ENCODE data around the gene MGAT5. TPM values are rescaled to one million over a fixed set of nuclear protein-coding genes. Genes with fewer than 3 reads are reported as not detected.

Gene MGAT5
- total RNA-seq, 1 experiment from 2014 or later, result 34.0 TPM

- RAD21 ChIA-PET (ENCODE audit: low non-redundant PET in 1 of 2, low total read pairs in 2 of 2, uncharacterized antibody in 2 of 2, unreplicated experiment in 2 of 2), result no interaction called here
- no peaks in the 10 kb centered on the region for H4K20me1 ChIP-seq (ENCODE audit: insufficient read depth)
- CTCF ChIA-PET, result no interaction called here
- no peak for ATAC-seq
- H3K4me3 ChIP-seq (replicated peaks in 1 of 2; ENCODE audit: low read depth in 1 of 2, low read length in 2 of 2), result no peak overlapping the region
- no peaks in the 10 kb centered on the region for H3K36me3 ChIP-seq (ENCODE audit: control insufficient read depth in 1 of 2, insufficient read depth in 2 of 2, low read length in 2 of 2)
- no peak overlapping the region for H3K4me2 ChIP-seq (ENCODE audit: low read length)
- TF ChIP-seq CBX3 (IDR thresholded peaks at IDR 0.05; ENCODE audit: low read depth) (no peak), POLR2A (IDR thresholded peaks at IDR 0.05; ENCODE audit: borderline replicate concordance, extremely low read depth, insufficient read depth, insufficient read length) (no peak), SIN3A (IDR thresholded peaks at IDR 0.05; ENCODE audit: low read depth) (no peak), ZBTB33 (IDR thresholded peaks at IDR 0.05; ENCODE audit: extremely low read depth, insufficient replicate concordance, low read length) (no peak), ZNF274 (IDR thresholded peaks at IDR 0.05; ENCODE audit: low read depth, low read length) (no peak), CEBPB (IDR thresholded peaks at IDR 0.05; ENCODE audit: low read depth) (no peak), EZH2 (IDR thresholded peaks at IDR 0.05) (no peak), EGR1 (IDR thresholded peaks at IDR 0.05; ENCODE audit: low read depth) (no peak), SRF (IDR thresholded peaks at IDR 0.05; ENCODE audit: low read depth) (no peak), FOSL1 (IDR thresholded peaks at IDR 0.05; ENCODE audit: low read depth) (no peak), CTCF (IDR thresholded peaks at IDR 0.05 in 2 of 3, conservative IDR thresholded peaks at IDR 0.05 in 1 of 3; ENCODE audit: borderline replicate concordance in 1 of 3, insufficient read depth in 1 of 3, low read depth in 2 of 3, low read length in 2 of 3) (no peak), JUND (IDR thresholded peaks at IDR 0.05) (no peak), TCF7L2 (IDR thresholded peaks at IDR 0.05; ENCODE audit: borderline replicate concordance, extremely low read depth, insufficient read depth, insufficient read length) (no peak), ELF1 (IDR thresholded peaks at IDR 0.05; ENCODE audit: borderline replicate concordance, low read depth) (no peak), ZFX (IDR thresholded peaks at IDR 0.05) (no peak), YY1 (IDR thresholded peaks at IDR 0.05; ENCODE audit: extremely low read depth, insufficient replicate concordance, low read depth, low read length) (no peak), RAD21 (IDR thresholded peaks at IDR 0.05; ENCODE audit: low read depth) (no peak)
- H3K9me3 ChIP-seq (ENCODE audit: control insufficient read depth in 1 of 2, insufficient read depth in 1 of 2, low read depth in 1 of 2, low read length in 2 of 2), result no peaks in the 10 kb centered on the region
- POLR2A ChIA-PET, result no interaction called here
- H3K27me3 ChIP-seq (ENCODE audit: insufficient read depth, low read length), result no peaks in the 10 kb centered on the region
- BruUV-seq (replicated peaks), result no TSS peak
- no peak overlapping the region for H3K9ac ChIP-seq (ENCODE audit: low read length)
- no peak for DNase-seq (ENCODE audit: low read depth, low spot score)
- H3K79me2 ChIP-seq (ENCODE audit: insufficient read depth, low read length), result no peaks in the 10 kb centered on the region
- no peaks in the 10 kb centered on the region for H3K9me2 ChIP-seq (ENCODE audit: insufficient read depth)
- intact Hi-C loops (cut with micrococcal nuclease), result no loop called here
- no peak overlapping the region for H2AFZ ChIP-seq (ENCODE audit: low read depth, low read length, poor library complexity, severe bottlenecking)
- H3K27ac ChIP-seq (ENCODE audit: low read depth, low read length), result no peak overlapping the region
- no peaks in the 10 kb centered on the region for H3K4me1 ChIP-seq (ENCODE audit: control insufficient read depth in 1 of 2, insufficient read depth in 2 of 2, low read length in 2 of 2)
Observed at GRCh38 chr2:134310107-134311079, 56.5 kb downstream of the MGAT5 start.

All from HCT116 (cell line).